ENCODE data around the gene CAB39.

DNA sequence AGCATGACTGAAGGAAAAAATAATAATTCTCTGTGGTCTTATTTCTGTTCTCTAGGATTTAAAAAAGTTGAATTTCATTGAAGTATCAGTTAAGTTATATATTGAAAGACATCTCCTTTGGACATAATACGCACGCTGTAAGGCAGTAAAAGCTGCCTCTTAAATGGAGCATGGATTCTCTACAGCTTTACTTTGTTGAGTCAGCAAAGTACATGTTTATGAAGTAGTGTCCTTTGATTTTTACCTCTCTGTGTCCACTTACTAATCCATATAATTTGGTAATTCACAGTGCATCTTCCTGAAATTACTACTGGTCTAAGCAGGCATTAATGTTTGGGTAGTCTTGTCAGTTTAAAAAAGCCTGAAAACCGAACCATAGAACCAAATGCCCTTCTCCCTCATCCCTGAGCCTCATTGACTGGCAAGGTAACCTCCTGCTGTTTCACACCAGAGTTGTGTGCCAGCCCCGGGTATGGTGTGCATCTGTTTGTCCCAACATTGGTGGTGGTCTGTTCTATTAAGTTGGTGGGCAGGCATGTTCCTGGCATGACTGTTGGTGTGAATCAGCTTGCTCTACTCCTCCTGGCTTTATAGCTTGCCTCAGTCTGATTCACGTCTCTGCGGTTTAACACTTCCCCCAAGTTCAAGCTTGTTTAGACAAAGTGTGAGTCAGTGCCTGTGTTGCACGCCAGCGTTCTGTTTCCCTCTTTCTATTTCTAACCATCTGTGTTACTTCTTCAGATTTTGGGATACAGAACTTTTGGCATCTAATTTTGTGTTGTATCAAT, 81.1 kb downstream of the CAB39 start:
- TF ChIP-seq CTCF (IDR thresholded peaks at IDR 0.05) (no peak), POLR2A (IDR thresholded peaks at IDR 0.05) (no peak)
